ENCODE results near the gene SH3TC1. TPM values are rescaled to one million over a fixed set of nuclear protein-coding genes. Genes with fewer than 3 reads are reported as not detected.

Gene SH3TC1
- 10 to 100 TPM in 1 of 4 donors, 1 to 10 TPM in 2, under 1 TPM in 1; 0.45 to 25.3 (median 6.3) TPM for polyA plus RNA-seq
- long read RNA-seq, donor 1, result 0 reads
- long read RNA-seq, donor 2, result 0 reads
- long read RNA-seq, donor 3, result 0 reads
- long read RNA-seq, donor 4, result 0 reads
- long read RNA-seq, donor 5, result 0 reads
- long read RNA-seq, donor 6, full-length matches to known transcripts, result 2 of 2 reads
- long read RNA-seq, donor 6, partial matches to known transcripts, result 0 of 2 reads
- long read RNA-seq, donor 6, other reads (novel, unspliced or antisense), result 0 of 2 reads
- long read RNA-seq, donor 7, result 0 reads
- long read RNA-seq, donor 8, result 0 reads
- long read RNA-seq, donor 9, result 0 reads
- long read RNA-seq, donor 10, partial matches to known transcripts, result 0 of 1 reads
- long read RNA-seq, donor 10, other reads (novel, unspliced or antisense), result 0 of 1 reads

DNA sequence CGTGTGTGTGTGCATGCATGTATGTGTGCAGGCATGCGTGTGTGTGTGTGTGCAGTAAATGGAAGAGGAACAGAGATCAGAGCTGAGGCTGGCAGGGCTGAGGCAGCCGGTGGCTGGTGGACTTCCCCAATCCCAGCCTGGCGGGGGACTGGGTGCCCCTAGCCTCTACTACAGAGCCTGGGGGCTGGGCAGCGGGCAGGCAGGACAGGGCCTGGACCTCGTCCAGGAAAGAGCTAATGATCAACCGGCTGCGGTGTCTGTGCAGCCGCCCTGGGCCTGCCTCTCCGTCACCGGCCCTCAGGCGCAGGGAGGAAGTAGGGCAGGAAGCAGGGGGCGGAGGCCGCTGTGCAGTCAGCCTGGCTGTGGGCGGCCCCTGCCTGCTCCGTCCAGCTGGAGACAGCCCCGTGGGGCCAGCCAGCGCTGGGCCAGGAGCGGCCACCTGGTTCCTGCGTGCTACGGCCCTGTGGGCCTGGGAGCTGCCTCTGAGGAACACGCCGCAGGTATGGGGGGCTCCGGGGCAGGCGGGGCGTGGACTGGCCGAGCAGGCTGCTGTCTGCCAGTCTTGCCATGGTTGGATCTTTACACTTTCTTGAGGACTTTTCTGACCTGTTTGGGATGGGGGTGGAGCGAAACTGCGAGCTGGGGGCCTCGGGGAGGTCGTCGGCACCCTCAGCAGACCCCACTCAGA lies at the start of gene SH3TC1:
SH3TC1 (plus strand) TSS at position 385 of the 688 bp plus-strand sequence. CDS start 5,905 bp downstream, outside the sequence.
- 1 to 5% (median 4%) methylated on average over 25 to 32 of the region's 32 CpGs for WGBS, 3 donors
- DNase-seq (peak; percentile 90 to 95), FAIRE-seq (no peak)
- Histone ChIP-seq H3K4me1 (ENCODE audit: control insufficient read depth in 3 of 3, insufficient read depth in 2 of 3, low read depth in 1 of 3, low read length in 2 of 3) (peaks cover 0 to 62% (median 0%) of the 10 kb centered on the region in 3 donors), H3K36me3 (ENCODE audit: control insufficient read depth in 3 of 3, insufficient read depth in 2 of 3, low read depth in 1 of 3, low read length in 3 of 3) (peaks cover 0 to 17% (median 0%) of the 10 kb centered on the region in 3 donors), H3K27ac (ENCODE audit: low read depth in 1 of 3, low read length in 2 of 3) (peak within 1 kb of the TSS; percentile 8 to 96 (median 86)), H3K9me3 (ENCODE audit: control insufficient read depth in 2 of 2, insufficient read depth in 1 of 2, low read depth in 1 of 2, low read length in 1 of 2) (no peaks in the 10 kb centered on the region), H3K4me3 (ENCODE audit: low read depth in 1 of 3, low read length in 3 of 3) (peak within 1 kb of the TSS; percentile 21 to 67 (median 49)), H3K27me3 (ENCODE audit: control insufficient read depth in 3 of 3, insufficient read depth in 3 of 3, low read length in 3 of 3) (no peaks in the 10 kb centered on the region)

DNA sequence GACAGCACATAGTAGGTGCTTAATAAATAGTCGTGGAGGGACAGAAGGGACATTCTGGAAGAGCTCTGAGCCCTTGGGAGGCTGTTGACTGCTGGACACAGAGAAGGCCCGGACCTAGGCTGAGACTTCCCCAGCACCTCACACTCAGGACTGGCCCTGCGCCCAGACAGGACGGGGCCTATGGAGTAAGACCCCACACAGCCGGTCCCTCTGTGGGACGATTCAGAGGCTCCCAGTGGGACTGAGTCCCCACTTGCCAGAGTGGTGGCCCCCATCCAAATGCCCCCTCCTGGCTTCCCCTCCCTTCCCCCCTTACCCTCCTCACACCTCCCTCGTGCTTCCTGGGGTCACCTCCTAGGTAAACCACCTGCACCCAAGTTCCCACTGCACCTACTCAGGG lies 49.4 kb upstream of the SH3TC1 start:
- H3K4me3 ChIP-seq (ENCODE audit: low read depth in 1 of 3, low read length in 3 of 3), result no peak overlapping the region
- WGBS, 3 donors, result 78 to 85% (median 80%) methylated on average over 6 to 7 of the region's 7 CpGs

DNA sequence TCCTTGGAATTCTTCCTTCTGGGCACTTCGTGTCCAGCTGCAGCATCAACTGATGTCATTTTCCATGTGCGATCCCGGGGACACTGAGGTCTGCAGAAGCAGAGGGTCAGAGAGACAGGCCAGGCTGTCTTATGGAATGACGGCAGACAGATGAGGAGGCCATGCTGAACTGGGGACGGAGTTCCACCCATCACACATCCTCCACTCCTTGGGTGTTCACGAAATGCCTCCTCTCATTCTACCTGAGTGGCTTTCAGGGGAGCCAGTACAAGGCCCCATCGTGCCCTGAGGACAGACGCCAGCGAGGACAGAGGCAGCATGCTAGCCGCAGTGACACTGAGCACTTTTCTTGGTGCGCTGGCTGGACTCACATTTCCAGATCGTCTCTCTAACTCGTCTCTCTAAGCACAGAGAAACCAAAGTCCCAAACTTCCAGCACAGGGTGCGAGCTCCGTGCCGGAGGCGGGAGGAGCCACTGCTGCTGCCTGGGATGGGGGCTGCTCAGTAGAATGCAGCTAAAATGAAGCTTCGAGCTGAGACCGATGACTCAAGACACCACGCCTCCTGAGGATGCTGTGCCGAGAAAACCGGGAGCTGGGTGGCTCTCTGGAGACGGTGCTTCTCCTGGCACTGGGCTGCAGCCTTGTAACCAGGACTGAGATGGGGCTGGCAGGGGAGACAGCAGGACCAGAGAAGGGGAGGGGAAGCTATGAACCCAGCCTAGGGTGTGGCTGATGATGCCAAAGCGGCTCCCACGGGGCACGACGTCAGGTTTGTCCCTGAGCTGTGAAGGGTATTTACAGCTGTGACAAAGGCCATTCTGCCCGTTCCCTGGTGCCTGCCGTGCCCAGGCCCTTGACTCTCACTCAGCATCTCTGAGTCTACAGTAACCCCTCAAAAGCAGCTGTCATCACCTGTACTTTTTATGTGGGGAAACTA lies 48.7 kb upstream of the SH3TC1 start:
- FAIRE-seq, result no peak
- WGBS, 3 donors, result 63 to 72% (median 70%) methylated on average over 29 of the region's 29 CpGs

More for the DNA sequence above, 49.4 kb upstream of the SH3TC1 start:
- FAIRE-seq (no peak), DNase-seq (no peak)
- H3K36me3 ChIP-seq (ENCODE audit: control insufficient read depth in 3 of 3, insufficient read depth in 2 of 3, low read depth in 1 of 3, low read length in 3 of 3), result no peaks in the 10 kb centered on the region
- no peaks in the 10 kb centered on the region for H3K4me1 ChIP-seq (ENCODE audit: control insufficient read depth in 3 of 3, insufficient read depth in 2 of 3, low read depth in 1 of 3, low read length in 2 of 3)
- H3K9me3 ChIP-seq (ENCODE audit: control insufficient read depth in 2 of 2, insufficient read depth in 1 of 2, low read depth in 1 of 2, low read length in 1 of 2), result no peaks in the 10 kb centered on the region
- no peak overlapping the region for H3K27ac ChIP-seq (ENCODE audit: low read depth in 1 of 3, low read length in 2 of 3)
- peaks cover 0 to 14% (median under 1%) of the 10 kb centered on the region in 3 donors for H3K27me3 ChIP-seq (ENCODE audit: control insufficient read depth in 3 of 3, insufficient read depth in 3 of 3, low read length in 3 of 3)

DNA sequence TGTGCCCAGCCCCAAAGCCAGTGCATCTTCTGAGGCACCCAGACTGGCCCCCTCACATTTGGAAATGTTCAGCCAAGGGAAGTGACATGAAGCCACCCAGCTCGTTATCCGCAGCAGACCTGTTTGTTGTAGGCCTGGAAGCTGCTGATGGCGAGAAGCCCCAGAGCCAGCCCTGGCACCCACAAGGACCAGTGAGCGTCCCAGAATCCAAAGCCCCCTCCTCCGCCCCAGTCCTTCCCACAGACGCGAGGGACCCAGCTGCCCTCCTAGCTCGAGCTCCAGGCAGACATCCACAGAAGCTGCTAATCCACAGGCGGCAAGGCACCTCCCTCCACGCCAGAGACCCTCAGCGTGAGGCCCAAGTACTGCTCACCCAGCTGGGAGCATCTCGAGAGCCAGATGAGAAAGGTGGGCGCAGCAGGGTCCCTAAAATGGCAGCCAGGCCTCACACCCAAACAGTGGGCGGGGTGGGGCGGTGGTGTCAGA lies 47.9 kb upstream of the SH3TC1 start:
- DNase-seq (no peak), FAIRE-seq (no peak)
- H3K4me1 ChIP-seq (ENCODE audit: control insufficient read depth in 3 of 3, insufficient read depth in 2 of 3, low read depth in 1 of 3, low read length in 2 of 3), result no peaks in the 10 kb centered on the region
- H3K4me3 ChIP-seq (ENCODE audit: low read depth in 1 of 3, low read length in 3 of 3), result no peak overlapping the region
- H3K27me3 ChIP-seq (ENCODE audit: control insufficient read depth in 3 of 3, insufficient read depth in 3 of 3, low read length in 3 of 3), result peaks cover 0 to 12% (median 0%) of the 10 kb centered on the region in 3 donors
- H3K36me3 ChIP-seq (ENCODE audit: control insufficient read depth in 3 of 3, insufficient read depth in 2 of 3, low read depth in 1 of 3, low read length in 3 of 3), result no peaks in the 10 kb centered on the region
- no peak overlapping the region for H3K27ac ChIP-seq (ENCODE audit: low read depth in 1 of 3, low read length in 2 of 3)
- whole genome bisulfite sequencing, 3 donors, result 89 to 96% (median 90%) methylated on average over 15 of the region's 15 CpGs
- H3K9me3 ChIP-seq (ENCODE audit: control insufficient read depth in 2 of 2, insufficient read depth in 1 of 2, low read depth in 1 of 2, low read length in 1 of 2), result no peaks in the 10 kb centered on the region

More for the DNA sequence above, 48.7 kb upstream of the SH3TC1 start:
- H3K9me3 ChIP-seq (ENCODE audit: control insufficient read depth in 2 of 2, insufficient read depth in 1 of 2, low read depth in 1 of 2, low read length in 1 of 2), result no peaks in the 10 kb centered on the region
- H3K36me3 ChIP-seq (ENCODE audit: control insufficient read depth in 3 of 3, insufficient read depth in 2 of 3, low read depth in 1 of 3, low read length in 3 of 3), result no peaks in the 10 kb centered on the region
- no peaks in the 10 kb centered on the region for H3K4me1 ChIP-seq (ENCODE audit: control insufficient read depth in 3 of 3, insufficient read depth in 2 of 3, low read depth in 1 of 3, low read length in 2 of 3)
- no peak overlapping the region for H3K4me3 ChIP-seq (ENCODE audit: low read depth in 1 of 3, low read length in 3 of 3)
- no peak overlapping the region for H3K27ac ChIP-seq (ENCODE audit: low read depth in 1 of 3, low read length in 2 of 3)
- H3K27me3 ChIP-seq (ENCODE audit: control insufficient read depth in 3 of 3, insufficient read depth in 3 of 3, low read length in 3 of 3), result peaks cover 0 to 15% (median 0%) of the 10 kb centered on the region in 3 donors
- no peak for DNase-seq

DNA sequence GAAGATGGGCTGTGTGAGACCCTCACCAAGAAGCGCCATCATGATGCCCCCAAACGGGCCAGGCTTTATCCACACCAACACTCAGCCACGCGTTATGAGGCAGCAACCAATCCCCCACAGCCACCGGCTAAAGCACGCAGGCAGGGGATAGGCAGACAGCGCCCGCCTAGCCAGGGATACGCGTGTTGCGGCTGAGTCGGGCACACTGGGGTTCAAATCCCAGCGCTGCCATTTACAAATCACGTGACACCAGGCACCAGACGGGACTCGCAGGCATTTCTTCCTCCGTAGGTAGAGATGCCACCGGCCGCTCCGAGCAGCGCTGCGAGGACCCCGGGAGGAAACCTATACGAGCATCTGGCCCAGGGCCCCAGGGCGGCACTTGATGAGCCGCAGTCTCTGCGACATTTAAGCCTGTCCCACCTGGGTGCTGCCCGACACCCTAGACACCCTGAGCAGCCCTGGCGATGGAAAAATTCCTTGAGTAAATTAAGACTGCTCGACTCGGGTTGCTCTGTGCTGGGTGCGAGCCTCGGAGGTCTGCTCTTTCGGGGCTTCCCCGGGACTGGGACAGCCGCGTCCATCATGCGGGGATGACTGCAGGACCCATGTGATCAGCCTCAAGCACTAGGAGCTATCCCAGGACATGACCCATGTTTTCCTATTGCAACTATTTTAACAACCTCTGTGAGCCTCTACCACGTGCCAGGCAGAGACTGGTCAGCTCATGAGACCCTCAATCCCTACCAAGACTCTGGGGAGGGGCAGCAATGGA lies 46.8 kb upstream of the SH3TC1 start:
- H3K27ac ChIP-seq (ENCODE audit: low read depth in 1 of 3, low read length in 2 of 3), result no peak overlapping the region
- no peaks in the 10 kb centered on the region for H3K36me3 ChIP-seq (ENCODE audit: control insufficient read depth in 3 of 3, insufficient read depth in 2 of 3, low read depth in 1 of 3, low read length in 3 of 3)
- peaks cover 0 to 23% (median 0%) of the 10 kb centered on the region in 3 donors for H3K27me3 ChIP-seq (ENCODE audit: control insufficient read depth in 3 of 3, insufficient read depth in 3 of 3, low read length in 3 of 3)
- WGBS, 3 donors, result 89 to 91% (median 89%) methylated on average over 33 to 39 of the region's 39 CpGs
- no peak overlapping the region for H3K4me3 ChIP-seq (ENCODE audit: low read depth in 1 of 3, low read length in 3 of 3)
- FAIRE-seq, result no peak
- no peak for DNase-seq
- H3K4me1 ChIP-seq (ENCODE audit: control insufficient read depth in 3 of 3, insufficient read depth in 2 of 3, low read depth in 1 of 3, low read length in 2 of 3), result no peaks in the 10 kb centered on the region
- H3K9me3 ChIP-seq (ENCODE audit: control insufficient read depth in 2 of 2, insufficient read depth in 1 of 2, low read depth in 1 of 2, low read length in 1 of 2), result no peaks in the 10 kb centered on the region

DNA sequence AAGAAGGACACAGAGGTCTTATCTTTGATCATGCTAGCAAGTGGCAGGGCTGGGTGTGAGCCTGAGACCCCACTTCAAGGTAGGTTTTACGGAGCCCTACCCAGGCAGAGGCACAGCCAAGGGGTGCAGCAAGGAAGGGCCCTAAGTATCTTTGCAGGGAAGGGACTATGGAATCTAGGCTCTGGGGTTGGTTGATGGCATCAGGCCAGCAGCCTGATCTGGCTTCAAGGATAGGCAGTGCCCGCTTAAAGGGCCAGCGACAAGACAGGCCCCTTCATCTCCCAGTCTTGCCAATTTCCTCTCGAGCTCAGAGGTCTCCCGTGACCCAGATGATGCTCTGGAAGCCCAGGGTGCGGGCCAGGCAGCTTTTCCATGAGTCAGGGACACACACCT lies 46.2 kb upstream of the SH3TC1 start:
- H3K4me3 ChIP-seq (ENCODE audit: low read depth in 1 of 3, low read length in 3 of 3), result no peak overlapping the region
- no peaks in the 10 kb centered on the region for H3K36me3 ChIP-seq (ENCODE audit: control insufficient read depth in 3 of 3, insufficient read depth in 2 of 3, low read depth in 1 of 3, low read length in 3 of 3)
- WGBS, 3 donors, result 37 to 70% (median 52%) methylated on average over 6 of the region's 6 CpGs
- no peaks in the 10 kb centered on the region for H3K9me3 ChIP-seq (ENCODE audit: control insufficient read depth in 2 of 2, insufficient read depth in 1 of 2, low read depth in 1 of 2, low read length in 1 of 2)
- no peak for FAIRE-seq
- no peak overlapping the region for H3K27ac ChIP-seq (ENCODE audit: low read depth in 1 of 3, low read length in 2 of 3)
- DNase-seq, result no peak
- H3K27me3 ChIP-seq (ENCODE audit: control insufficient read depth in 3 of 3, insufficient read depth in 3 of 3, low read length in 3 of 3), result peaks cover 0 to 28% (median 0%) of the 10 kb centered on the region in 3 donors
- H3K4me1 ChIP-seq (ENCODE audit: control insufficient read depth in 3 of 3, insufficient read depth in 2 of 3, low read depth in 1 of 3, low read length in 2 of 3), result peaks cover 0 to 4% (median 0%) of the 10 kb centered on the region in 3 donors

DNA sequence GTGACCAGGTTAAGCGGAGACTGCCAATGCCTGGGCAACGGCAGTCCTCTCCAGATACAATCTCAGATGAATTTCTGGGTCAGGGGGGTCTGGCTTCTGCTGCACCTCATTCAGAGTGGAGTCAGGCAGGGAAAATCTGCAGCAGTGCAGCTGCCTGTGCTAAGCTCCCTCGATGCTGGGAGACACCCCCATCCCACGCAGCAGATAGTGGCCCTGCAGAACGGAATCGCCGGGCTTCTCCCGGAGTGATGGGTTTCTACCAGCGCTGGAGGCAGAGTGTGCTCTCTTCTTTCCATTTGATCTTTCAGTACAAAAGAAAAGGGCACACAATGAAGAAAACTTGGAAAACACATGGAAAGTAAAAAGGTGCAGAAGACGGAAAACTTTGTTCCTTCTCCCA lies 45.6 kb upstream of the SH3TC1 start:
- Histone ChIP-seq H3K27ac (ENCODE audit: low read depth in 1 of 3, low read length in 2 of 3) (no peak overlapping the region), H3K4me3 (ENCODE audit: low read depth in 1 of 3, low read length in 3 of 3) (no peak overlapping the region), H3K9me3 (ENCODE audit: control insufficient read depth in 2 of 2, insufficient read depth in 1 of 2, low read depth in 1 of 2, low read length in 1 of 2) (no peaks in the 10 kb centered on the region), H3K27me3 (ENCODE audit: control insufficient read depth in 3 of 3, insufficient read depth in 3 of 3, low read length in 3 of 3) (peaks cover 0 to 34% (median 0%) of the 10 kb centered on the region in 3 donors), H3K4me1 (ENCODE audit: control insufficient read depth in 3 of 3, insufficient read depth in 2 of 3, low read depth in 1 of 3, low read length in 2 of 3) (peaks cover 0 to 8% (median 0%) of the 10 kb centered on the region in 3 donors), H3K36me3 (ENCODE audit: control insufficient read depth in 3 of 3, insufficient read depth in 2 of 3, low read depth in 1 of 3, low read length in 3 of 3) (no peaks in the 10 kb centered on the region)
- no peak for FAIRE-seq
- no peak for DNase-seq
- WGBS, 3 donors, result 85 to 90% (median 86%) methylated on average over 10 of the region's 10 CpGs
